HCT116 (cell line): ENCODE data around the gene KRT74. TPM values are rescaled to one million over a fixed set of nuclear protein-coding genes. Genes with fewer than 3 reads are reported as not detected.
A peak's percentile ranks its signal among the peaks of the same experiment; 100 is the strongest.

Experiments used
- ATAC-seq: fragments of 200-7000 bp; cut with Tn5 transposase; 2 replicates; pipeline ENCODE4 v1.9.1; 2020; ENCODE audit warnings: mild to moderate bottlenecking, moderate library complexity
- BruUV-seq: library from RNA; stranded (reverse); fragments of 400-500 nt; replicated peaks from 2 replicates; lab custom pipeline; 2021; lab: Mats Ljungman, UMichigan
- CTCF ChIA-PET: fragments of 300-600 bp; sonication (Branson Sonifier 250); formaldehyde crosslinking; loops from one replicate; lab custom pipeline; 2021; ENCODE audit warnings: antibody characterized with exemption; lab: Charles Lee
- POLR2A ChIA-PET: fragments of 300-600, 350-600 bp; sonication (Branson Sonifier 250); formaldehyde crosslinking; loops from one replicate; lab custom pipeline; 2021; ENCODE audit warnings: antibody characterized with exemption; lab: Charles Lee
- RAD21 ChIA-PET, 2 experiments: fragments of 300-600 bp; sonication (Branson Sonifier 250); formaldehyde crosslinking; loops; one replicate each; lab custom pipeline; 2023; ENCODE audit warnings: low total read pairs in 2 of 2; ENCODE audit not compliant: uncharacterized antibody in 2 of 2, unreplicated experiment in 2 of 2, low non-redundant PET in 1 of 2; lab: Charles Lee
- DNase-seq: peaks from one replicate; pipeline ENCODE4 v3.0.0-alpha.2; 2010; ENCODE audit warnings: low read depth, low spot score
- H2AFZ ChIP-seq: fragments of 200-600 bp; shearing (Covaris generic), sonication (generic); 2 replicates; pipeline ENCODE4 v1.6.1; 2017; ENCODE audit warnings: low read depth, mixed run types, mixed read lengths, antibody characterized with exemption, low read length; ENCODE audit not compliant: poor library complexity, severe bottlenecking
- H3K27ac ChIP-seq: 2 replicates; pipeline ENCODE4 v1.5.1; 2012; ENCODE audit warnings: low read depth, low read length
- H3K27me3 ChIP-seq: fragments of 200-600 bp; sonication (generic); 2 replicates; pipeline ENCODE4 v1.6.1; 2016; ENCODE audit warnings: mixed run types, low read length, mixed read lengths; ENCODE audit not compliant: insufficient read depth
- H3K36me3 ChIP-seq, 2 experiments: fragments of 200-500 bp in 1 of 2; fragments of 200-600 bp in 1 of 2; sonication (Bioruptor generic) in 1 of 2; sonication (generic) in 1 of 2; 2 replicates each; pipeline versions ENCODE4 v1.5.1 to v1.6.1; 2014 to 2016; ENCODE audit warnings: low read length in 2 of 2, inconsistent platforms in 1 of 2, mixed read lengths in 1 of 2, mixed run types in 1 of 2; ENCODE audit not compliant: insufficient read depth in 2 of 2, control insufficient read depth in 1 of 2
- H3K4me1 ChIP-seq, 2 experiments: fragments of 200-600 bp in 1 of 2; sonication (generic) in 1 of 2; 2 replicates each; pipeline versions ENCODE4 v1.5.1 to v1.6.1; 2012 to 2017; ENCODE audit warnings: low read length in 2 of 2, inconsistent platforms in 1 of 2, mild to moderate bottlenecking in 1 of 2, mixed read lengths in 1 of 2, mixed run types in 1 of 2, moderate library complexity in 1 of 2; ENCODE audit not compliant: insufficient read depth in 2 of 2, control insufficient read depth in 1 of 2
- H3K4me2 ChIP-seq: fragments of 200-600 bp; sonication (generic); 2 replicates; pipeline ENCODE4 v1.6.1; 2017; ENCODE audit warnings: mixed run types, low read length, mixed read lengths
- H3K4me3 ChIP-seq, 2 experiments: fragments of 200-600 bp in 1 of 2; sonication (generic) in 1 of 2; replicated peaks in 1 of 2; 2 replicates each; pipeline ENCODE4 v1.5.1; 2011 to 2016; ENCODE audit warnings: low read length in 2 of 2, control low read depth in 1 of 2, low read depth in 1 of 2, mild to moderate bottlenecking in 1 of 2, mixed read lengths in 1 of 2, mixed run types in 1 of 2
- H3K79me2 ChIP-seq: fragments of 200-600 bp; sonication (generic); 2 replicates; pipeline ENCODE4 v1.6.1; 2017; ENCODE audit warnings: mild to moderate bottlenecking, mixed run types, low read length, moderate library complexity, mixed read lengths; ENCODE audit not compliant: insufficient read depth
- H3K9ac ChIP-seq: fragments of 200-600 bp; sonication (generic); 2 replicates; pipeline ENCODE4 v1.6.1; 2016; ENCODE audit warnings: low read length, mixed read lengths
- H3K9me2 ChIP-seq: fragments of 200-600 bp; sonication (generic), shearing (Covaris generic); 2 replicates; pipeline ENCODE4 v1.6.1; 2017; ENCODE audit warnings: mixed run types, mild to moderate bottlenecking, moderate library complexity; ENCODE audit not compliant: insufficient read depth
- H3K9me3 ChIP-seq, 2 experiments: fragments of 200-500 bp in 1 of 2; fragments of 200-600 bp in 1 of 2; sonication (Bioruptor generic) in 1 of 2; sonication (generic) in 1 of 2; 2 replicates each; pipeline ENCODE4 v1.6.1; 2014 to 2017; ENCODE audit warnings: low read length in 2 of 2, mixed read lengths in 2 of 2, inconsistent platforms in 1 of 2, low read depth in 1 of 2, mild to moderate bottlenecking in 1 of 2, mixed run types in 1 of 2, moderate library complexity in 1 of 2; ENCODE audit not compliant: control insufficient read depth in 1 of 2, insufficient read depth in 1 of 2
- H4K20me1 ChIP-seq: fragments of 200-600 bp; sonication (generic), shearing (Covaris generic); 2 replicates; pipeline ENCODE4 v1.6.1; 2017; ENCODE audit warnings: mixed run types, mild to moderate bottlenecking, moderate library complexity; ENCODE audit not compliant: insufficient read depth
- CBX3 ChIP-seq: IDR thresholded peaks from 2 replicates; pipeline ENCODE4 v1.6.1; 2012; ENCODE audit warnings: low read depth
- CEBPB ChIP-seq: IDR thresholded peaks from 2 replicates; pipeline ENCODE4 v1.6.1; 2012; ENCODE audit warnings: low read depth
- POLR2A ChIP-seq: IDR thresholded peaks from 2 replicates; pipeline ENCODE4 v1.7.0; 2011; ENCODE audit warnings: borderline replicate concordance; ENCODE audit not compliant: insufficient read depth, insufficient read length; ENCODE audit errors: extremely low read depth
- RAD21 ChIP-seq: IDR thresholded peaks from 2 replicates; pipeline ENCODE4 v1.6.1; 2012; ENCODE audit warnings: low read depth, mild to moderate bottlenecking
- SRF ChIP-seq: IDR thresholded peaks from 2 replicates; pipeline ENCODE4 v1.6.1; 2012; ENCODE audit warnings: low read depth
- intact Hi-C: fragments of 100-400 bp; cut with micrococcal nuclease; formaldehyde crosslinking; loops from 2 replicates; pipeline ENCODE4 v1.10.0; 2022
- total RNA-seq: library from RNA; stranded (reverse); gene quantifications from one replicate; pipeline ENCODE4 v1.2.1, GENCODE V29; 2021; ENCODE audit not compliant: unreplicated experiment

KRT74 gene
- total RNA-seq, 1 experiment from 2014 or later = not detected

- Histone ChIP-seq H3K9me3 (no peaks in the 10 kb centered on the region), H4K20me1 (no peaks in the 10 kb centered on the region), H3K9me2 (no peaks in the 10 kb centered on the region), H2AFZ (no peak overlapping the region), H3K9ac (no peak overlapping the region), H3K36me3 (no peaks in the 10 kb centered on the region), H3K79me2 (no peaks in the 10 kb centered on the region), H3K4me1 (peaks cover 0 to 25% of the 10 kb centered on the region in 2 experiments; a peak in 1 of 4 replicates), H3K4me2 (no peak overlapping the region), H3K27me3 (no peaks in the 10 kb centered on the region), H3K4me3 (no peak overlapping the region), H3K27ac (no peak overlapping the region)
- POLR2A ChIA-PET = no interaction called here
- CTCF ChIA-PET = interaction anchor here (1.0 to 2.3 kb wide), 3 partner anchors 285 to 395 kb away, joined by 4 to 17 read pairs (median 5); no protein-coding TSS in a partner anchor
- DNase-seq = no peak
- RAD21 ChIA-PET = interaction anchor here in 1 of 2 experiments (0.7 to 1.0 kb wide), 3 partner anchors 280 to 294 kb away, joined by 3 read pairs; no protein-coding TSS in a partner anchor
- ATAC-seq = no peak
- TF ChIP-seq CBX3 = no peak
- TF ChIP-seq POLR2A = no peak
- TF ChIP-seq RAD21 = peak; percentile 30; the same call in 1 of the 2 replicates
- intact Hi-C loops = no loop called here
- BruUV-seq = no TSS peak
Observed at GRCh38 chr12:52585946-52586345, 12.3 kb upstream of the KRT74 start.

- no peak overlapping the region for H3K4me3 ChIP-seq
- no peaks in the 10 kb centered on the region for H3K27me3 ChIP-seq
- TF ChIP-seq SRF (no peak), CEBPB (no peak), CBX3 (no peak)
- TF ChIP-seq, all 23 proteins: peak for 0
- no peak overlapping the region for H3K27ac ChIP-seq
- no TSS peak for BruUV-seq
- no peak overlapping the region for H2AFZ ChIP-seq
- POLR2A ChIA-PET = no interaction called here
- no peaks in the 10 kb centered on the region for H4K20me1 ChIP-seq
- no peak for DNase-seq
- H3K4me1 ChIP-seq = peaks cover 0 to 33% of the 10 kb centered on the region in 2 experiments; a peak in 2 of 4 replicates
- RAD21 ChIA-PET = interaction anchor here in 1 of 2 experiments (1.0 kb wide), 1 partner anchor 189 kb away, joined by 3 read pairs; no protein-coding TSS in a partner anchor
- H3K9me2 ChIP-seq = no peaks in the 10 kb centered on the region
- H3K79me2 ChIP-seq = no peaks in the 10 kb centered on the region
- H3K9ac ChIP-seq = no peak overlapping the region
- CTCF ChIA-PET = interaction anchor here (0.8 to 4.6 kb wide), 3 partner anchors 23 to 294 kb away, joined by 3 to 29 read pairs (median 4); no protein-coding TSS in a partner anchor
- no peaks in the 10 kb centered on the region for H3K36me3 ChIP-seq
- H3K4me2 ChIP-seq = no peak overlapping the region
- no peak for ATAC-seq
- H3K9me3 ChIP-seq = no peaks in the 10 kb centered on the region
- intact Hi-C loops = no loop called here
Observed at GRCh38 chr12:52585066-52585465, 11.4 kb upstream of the KRT74 start.
